NCI-H1048 (cell line): ENCODE results near the gene KRTAP9-6.
"Not testable (repeated sequence)": the region's sequence is repeated elsewhere in the genome, so short reads cannot be mapped to it uniquely, and the experiment has no call there.

Experiments
- DNase-seq: peaks from one replicate; lab custom pipeline; 2025; lab: John Stamatoyannopoulos, UW

KRTAP9-6 gene, protein sequence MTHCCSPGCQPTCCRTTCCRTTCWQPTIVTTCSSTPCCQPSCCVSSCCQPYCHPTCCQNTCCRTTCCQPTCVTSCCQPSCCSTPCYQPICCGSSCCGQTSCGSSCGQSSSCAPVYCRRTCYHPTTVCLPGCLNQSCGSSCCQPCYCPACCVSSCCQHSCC

DNA sequence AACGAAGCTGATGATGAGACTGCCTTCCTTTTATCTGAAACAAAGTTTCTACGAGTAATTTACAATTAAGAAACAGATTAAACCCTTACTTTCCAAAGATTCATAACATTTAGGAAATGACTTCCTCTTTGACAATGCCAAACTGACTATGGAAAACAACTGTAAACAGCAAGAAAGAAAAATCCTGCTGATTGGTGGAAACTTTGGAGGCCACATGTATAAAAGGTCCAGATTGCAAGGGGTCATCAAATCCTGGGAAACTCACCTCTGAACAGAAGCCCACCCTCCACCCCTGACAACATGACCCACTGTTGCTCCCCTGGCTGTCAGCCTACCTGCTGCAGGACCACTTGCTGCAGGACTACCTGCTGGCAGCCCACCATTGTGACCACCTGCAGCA is at the start of gene KRTAP9-6:
KRTAP9-6 (plus strand) TSS at position 301 of the 400 bp plus-strand sequence; CDS start at position 301, 0 bp downstream.
- DNase-seq = no peak

GRCh38 chr17:41215681-41216080 is 49.5 kb upstream of the KRTAP9-6 start:
- no peak for DNase-seq

DNA sequence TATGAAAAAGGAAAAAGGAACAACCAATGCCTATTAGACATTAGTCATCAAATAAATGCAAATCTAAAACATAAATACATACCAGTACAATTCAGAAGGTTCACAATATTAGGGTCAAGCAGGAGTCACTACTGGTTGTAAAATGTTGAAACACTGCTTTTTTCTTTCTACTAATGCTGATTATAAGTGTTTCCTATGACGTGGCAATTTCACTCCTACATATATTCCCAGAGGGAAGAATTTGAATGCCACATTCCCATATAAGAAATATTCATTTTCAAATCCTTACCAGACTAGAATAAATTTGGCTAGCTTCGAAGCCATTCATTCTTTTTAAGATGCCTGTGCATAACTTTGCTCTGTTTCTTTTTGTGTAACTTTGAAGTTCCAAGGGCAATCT is 41.4 kb upstream of the KRTAP9-6 start:
- DNase-seq = no peak

DNA sequence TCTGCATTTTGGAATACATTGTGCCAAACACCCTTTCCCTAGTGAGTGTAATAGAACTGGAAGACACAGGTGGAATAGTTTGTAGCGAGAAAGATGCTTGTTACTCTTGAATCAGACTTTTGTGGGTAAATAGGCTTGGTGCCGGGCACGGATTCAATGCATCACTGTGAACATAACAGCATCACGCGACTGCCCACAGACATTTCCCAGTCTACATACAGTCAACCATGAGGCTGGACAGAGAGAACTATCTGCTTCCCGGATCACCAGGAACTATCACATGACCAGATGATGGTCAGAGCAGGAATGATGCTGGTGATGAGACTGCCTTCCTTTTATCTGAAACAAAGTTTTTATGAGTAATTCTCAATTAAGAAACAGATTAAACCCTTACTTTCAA is 39.1 kb upstream of the KRTAP9-6 start:
- no peak for DNase-seq

DNA sequence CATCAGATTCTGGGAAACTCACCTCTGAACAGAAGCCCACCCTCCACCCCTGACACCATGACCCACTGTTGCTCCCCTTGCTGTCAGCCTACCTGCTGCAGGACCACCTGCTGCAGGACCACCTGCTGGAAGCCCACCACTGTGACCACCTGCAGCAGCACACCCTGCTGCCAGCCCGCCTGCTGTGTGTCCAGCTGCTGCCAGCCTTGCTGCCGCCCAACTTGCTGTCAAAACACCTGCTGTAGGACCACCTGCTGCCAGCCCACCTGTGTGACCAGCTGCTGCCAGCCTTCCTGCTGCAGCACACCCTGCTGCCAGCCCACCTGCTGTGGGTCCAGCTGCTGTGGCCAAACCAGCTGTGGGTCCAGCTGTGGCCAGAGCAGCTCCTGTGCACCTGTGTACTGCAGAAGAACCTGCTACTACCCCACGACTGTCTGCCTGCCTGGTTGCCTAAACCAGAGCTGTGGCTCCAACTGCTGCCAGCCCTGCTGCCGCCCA is 38.5 kb upstream of the KRTAP9-6 start, which contains the start of gene KRTAP9-2:
KRTAP9-2 (plus strand) TSS at position 51 of the 498 bp plus-strand sequence; CDS start at position 58, 7 bp downstream.
- not testable (repeated sequence) for DNase-seq

DNA sequence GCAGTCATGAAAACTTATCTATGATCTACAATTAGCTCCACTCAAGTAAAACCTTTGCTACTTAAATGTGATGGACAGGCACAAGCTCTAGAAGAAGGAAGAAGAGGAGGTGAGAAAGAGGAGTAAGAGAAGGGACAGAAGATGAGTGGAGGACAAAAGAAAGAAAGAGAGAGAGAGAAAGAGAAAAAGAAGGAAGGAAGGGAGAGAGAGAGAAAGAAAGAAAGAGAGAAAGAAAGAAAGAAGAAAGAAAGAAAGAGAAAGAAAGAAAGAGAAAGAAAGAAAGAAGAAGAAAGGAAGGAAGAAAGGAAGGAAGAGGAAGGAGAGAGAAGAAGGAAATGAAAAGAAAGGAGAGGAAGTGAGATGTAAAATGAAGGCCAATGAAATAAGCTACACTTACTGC is 35.1 kb upstream of the KRTAP9-6 start:
- no peak for DNase-seq

GRCh38 chr17:41231731-41232130 is 33.4 kb upstream of the KRTAP9-6 start:
- no peak for DNase-seq

- DNase-seq = not testable (repeated sequence)
Measured at GRCh38 chr17:41232399-41233105, 32.6 kb upstream of the KRTAP9-6 start, which contains the start of gene KRTAP9-3. KRTAP9-3 (plus strand) TSS chr17:41232449; CDS start chr17:41232502, 53 bp downstream.

DNA sequence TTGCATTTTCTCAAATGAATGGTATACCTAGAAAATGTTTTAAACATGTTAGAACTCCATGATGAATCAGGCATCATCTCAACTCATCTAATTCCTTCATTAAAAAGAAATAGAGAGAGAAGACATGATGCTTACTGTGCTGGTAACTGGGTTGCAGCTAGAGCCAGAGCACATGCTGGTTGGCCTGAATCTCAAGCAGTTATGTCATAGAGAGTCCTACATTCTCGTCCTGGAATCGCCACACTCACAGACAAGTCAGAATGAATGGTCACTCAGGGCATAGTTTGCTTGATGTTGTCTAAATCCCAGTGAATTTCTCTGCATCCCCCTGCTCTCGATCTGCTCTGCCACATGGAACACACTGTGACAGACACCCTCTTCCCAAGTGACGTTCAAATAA is 28.1 kb upstream of the KRTAP9-6 start:
- DNase-seq = not testable (repeated sequence)

GRCh38 chr17:41237949-41238437 is 27.2 kb upstream of the KRTAP9-6 start, which contains the start of gene KRTAP9-8:
KRTAP9-8 (plus strand) TSS chr17:41237999; CDS start chr17:41238052, 53 bp downstream.
- not testable (repeated sequence) for DNase-seq

GRCh38 chr17:41246995-41247787 is 18.0 kb upstream of the KRTAP9-6 start:
- not testable (repeated sequence) for DNase-seq

DNA sequence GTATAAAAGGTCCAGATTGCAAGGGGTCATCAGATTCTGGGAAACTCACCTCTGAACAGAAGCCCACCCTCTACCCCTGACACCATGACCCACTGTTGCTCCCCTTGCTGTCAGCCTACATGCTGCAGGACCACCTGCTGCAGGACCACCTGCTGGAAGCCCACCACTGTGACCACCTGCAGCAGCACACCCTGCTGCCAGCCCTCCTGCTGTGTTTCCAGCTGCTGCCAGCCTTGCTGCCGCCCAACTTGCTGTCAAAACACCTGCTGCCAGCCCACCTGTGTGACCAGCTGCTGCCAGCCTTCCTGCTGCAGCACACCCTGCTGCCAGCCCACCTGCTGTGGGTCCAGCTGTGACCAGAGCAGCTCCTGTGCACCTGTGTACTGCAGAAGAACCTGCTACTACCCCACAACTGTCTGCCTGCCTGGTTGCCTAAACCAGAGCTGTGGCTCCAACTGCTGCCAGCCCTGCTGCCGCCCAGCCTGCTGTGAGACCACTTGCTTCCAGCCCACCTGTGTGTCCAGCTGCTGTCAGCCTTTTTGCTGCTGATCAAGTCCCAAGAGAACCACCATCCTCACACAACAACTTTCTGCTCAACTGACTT is 15.4 kb upstream of the KRTAP9-6 start, which contains the start of gene KRTAP9-4:
KRTAP9-4 (plus strand) TSS at position 51 of the 604 bp plus-strand sequence; CDS start at position 85, 34 bp downstream.
- DNase-seq = not testable (repeated sequence)

DNA sequence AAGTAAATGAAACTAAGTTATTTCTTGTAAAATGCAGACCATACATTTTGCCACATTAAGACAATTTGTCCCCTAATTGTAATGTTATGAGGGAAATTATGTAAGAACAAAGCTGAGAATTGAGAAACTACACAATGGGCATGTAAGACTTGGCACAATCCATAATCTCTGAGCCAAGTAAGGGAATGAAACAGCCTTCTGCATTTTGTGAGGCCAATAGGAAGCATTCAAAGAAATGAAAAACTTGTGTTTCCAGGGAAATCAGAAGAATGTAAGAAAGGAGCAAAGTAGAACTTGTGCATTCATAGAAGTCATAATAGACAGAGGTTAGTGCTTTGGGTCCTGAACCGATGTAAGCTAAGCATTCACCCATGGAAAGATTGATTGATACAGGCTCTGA is 13.9 kb upstream of the KRTAP9-6 start:
- no peak for DNase-seq

- no peak for DNase-seq
Measured at GRCh38 chr17:41254861-41255260, 10.3 kb upstream of the KRTAP9-6 start.

GRCh38 chr17:41255381-41256290 is 9.5 kb upstream of the KRTAP9-6 start, which contains the start of gene KRTAP9-9:
KRTAP9-9 (plus strand) TSS chr17:41255384.
- DNase-seq = not testable (repeated sequence)

DNA sequence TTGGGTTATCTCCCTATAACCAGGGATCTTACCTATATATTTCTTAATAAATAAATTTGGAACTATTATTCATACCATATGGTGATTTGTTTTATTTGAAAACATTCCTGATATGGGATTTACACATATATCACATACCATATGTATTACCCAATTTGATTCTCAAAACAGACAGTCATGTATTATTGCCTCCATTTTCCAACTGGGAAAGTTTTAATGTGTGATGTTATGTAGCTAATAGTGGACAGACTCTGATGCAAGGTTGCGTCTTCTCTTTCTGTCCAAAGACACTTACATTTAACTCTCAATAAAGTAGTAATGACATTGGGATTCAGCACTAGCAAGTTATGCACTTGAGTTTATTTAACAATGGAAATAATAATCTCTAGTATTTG is 8.9 kb upstream of the KRTAP9-6 start:
- DNase-seq = no peak

DNA sequence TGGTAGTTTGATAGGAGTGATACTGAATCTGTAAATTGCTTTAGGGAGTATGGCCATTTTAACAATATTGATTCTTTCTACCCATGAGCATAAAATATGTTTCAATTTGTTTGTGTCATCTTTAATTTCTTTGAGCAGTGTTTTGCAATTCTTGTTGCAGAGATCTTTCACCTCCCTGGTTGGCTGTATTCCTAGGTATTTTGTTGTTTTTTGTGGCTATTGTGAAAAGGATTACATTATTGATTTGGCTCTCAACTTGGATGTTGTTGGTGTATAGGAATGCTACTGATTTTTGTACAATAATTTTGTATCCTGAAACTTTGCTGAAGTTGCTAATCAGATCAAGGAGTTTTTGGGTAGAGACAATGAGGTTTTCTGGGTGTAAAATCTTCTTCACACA is 6.8 kb upstream of the KRTAP9-6 start:
- DNase-seq = no peak

- DNase-seq = no peak
Measured at GRCh38 chr17:41263212-41263611, 2.0 kb upstream of the KRTAP9-6 start.

- no peak for DNase-seq
Measured at GRCh38 chr17:41264599-41264998, 579 bp upstream of the KRTAP9-6 start.

GRCh38 chr17:41267711-41268110 is 2.5 kb downstream of the KRTAP9-6 start:
- DNase-seq = no peak
